ENCODE results near the gene ADAMTS17.

The ADAMTS17 gene

DNA sequence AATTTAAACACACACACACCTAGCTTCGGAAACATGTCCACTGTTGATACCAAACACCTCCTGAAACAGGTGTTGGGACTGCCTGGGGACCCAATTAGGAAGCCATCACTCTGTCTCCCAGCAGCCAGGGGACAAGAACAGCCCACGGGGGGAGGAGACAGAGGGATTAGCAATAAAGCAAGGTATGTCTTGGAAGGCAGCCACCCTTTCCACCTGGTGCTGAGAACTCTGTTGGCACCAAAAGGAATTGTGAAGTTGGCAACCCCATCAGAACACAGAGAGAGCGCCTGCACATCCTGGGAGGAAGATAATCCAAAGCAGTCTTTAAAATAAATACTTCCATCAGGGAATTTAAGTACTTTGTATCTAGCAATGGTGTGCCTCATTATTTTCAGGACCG lies 111.0 kb downstream of the ADAMTS17 start:
- TF ChIP-seq, protein P1, sequence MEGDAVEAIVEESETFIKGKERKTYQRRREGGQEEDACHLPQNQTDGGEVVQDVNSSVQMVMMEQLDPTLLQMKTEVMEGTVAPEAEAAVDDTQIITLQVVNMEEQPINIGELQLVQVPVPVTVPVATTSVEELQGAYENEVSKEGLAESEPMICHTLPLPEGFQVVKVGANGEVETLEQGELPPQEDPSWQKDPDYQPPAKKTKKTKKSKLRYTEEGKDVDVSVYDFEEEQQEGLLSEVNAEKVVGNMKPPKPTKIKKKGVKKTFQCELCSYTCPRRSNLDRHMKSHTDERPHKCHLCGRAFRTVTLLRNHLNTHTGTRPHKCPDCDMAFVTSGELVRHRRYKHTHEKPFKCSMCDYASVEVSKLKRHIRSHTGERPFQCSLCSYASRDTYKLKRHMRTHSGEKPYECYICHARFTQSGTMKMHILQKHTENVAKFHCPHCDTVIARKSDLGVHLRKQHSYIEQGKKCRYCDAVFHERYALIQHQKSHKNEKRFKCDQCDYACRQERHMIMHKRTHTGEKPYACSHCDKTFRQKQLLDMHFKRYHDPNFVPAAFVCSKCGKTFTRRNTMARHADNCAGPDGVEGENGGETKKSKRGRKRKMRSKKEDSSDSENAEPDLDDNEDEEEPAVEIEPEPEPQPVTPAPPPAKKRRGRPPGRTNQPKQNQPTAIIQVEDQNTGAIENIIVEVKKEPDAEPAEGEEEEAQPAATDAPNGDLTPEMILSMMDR (IDR thresholded peaks at IDR 0.05; ENCODE audit: low read depth, low read length): no peak
- TF ChIP-seq MYC (IDR thresholded peaks at IDR 0.05; ENCODE audit: low read depth, low read length) (no peak), POLR2A (IDR thresholded peaks at IDR 0.05; ENCODE audit: extremely low read depth, insufficient read length) (no peak)
- TF ChIP-seq, protein P2, sequence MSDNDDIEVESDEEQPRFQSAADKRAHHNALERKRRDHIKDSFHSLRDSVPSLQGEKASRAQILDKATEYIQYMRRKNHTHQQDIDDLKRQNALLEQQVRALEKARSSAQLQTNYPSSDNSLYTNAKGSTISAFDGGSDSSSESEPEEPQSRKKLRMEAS (IDR thresholded peaks at IDR 0.05; ENCODE audit: low read depth, low read length): no peak
- DNase-seq (ENCODE audit: low read depth): no peak
- H3K4me3 ChIP-seq (ENCODE audit: low read depth, low read length): no peak overlapping the region

DNA sequence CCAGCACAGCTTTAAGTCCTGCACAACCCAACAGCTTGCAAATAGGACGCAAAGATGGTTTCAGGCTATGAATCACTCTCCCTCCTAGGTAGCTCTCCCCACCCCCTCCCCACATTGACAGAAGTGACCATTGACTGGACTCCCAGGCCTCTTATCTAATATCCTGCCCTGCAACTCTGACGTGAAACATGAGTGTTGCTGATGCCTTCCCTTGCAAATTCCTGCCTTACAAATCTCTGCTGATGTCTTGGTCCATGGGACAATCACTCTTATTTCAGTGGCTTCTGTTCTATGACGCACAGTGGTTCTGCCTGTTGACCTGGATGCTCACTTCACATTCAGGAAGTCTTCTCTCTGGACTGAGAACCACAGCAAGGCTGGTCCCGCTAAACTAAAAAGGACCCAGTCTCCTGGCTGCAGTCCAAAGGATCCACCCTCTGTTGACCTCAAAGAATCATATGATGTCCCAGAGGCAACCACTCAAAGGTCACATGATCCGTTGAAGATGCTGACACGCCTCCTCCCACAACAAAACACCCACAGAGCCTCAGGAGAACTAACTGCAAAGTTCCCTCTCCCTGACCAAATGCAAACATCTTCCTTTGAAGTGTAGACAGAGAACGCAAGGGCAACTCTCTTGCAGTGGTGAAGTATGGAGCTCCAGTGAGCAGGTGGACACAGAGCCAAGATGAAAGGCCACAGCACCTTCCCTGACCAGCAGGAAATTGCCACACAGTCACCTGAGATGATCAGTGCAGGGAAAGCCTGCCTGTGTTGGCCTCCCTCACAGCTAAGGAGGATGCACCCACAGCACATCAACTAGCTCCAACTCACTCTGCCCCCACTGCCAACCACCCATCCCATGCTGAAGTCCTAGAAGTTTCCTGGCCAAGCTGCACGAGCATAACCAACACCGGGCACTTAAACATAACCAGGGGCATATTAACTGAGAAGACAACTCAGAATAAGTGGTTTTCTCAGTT lies 112.3 kb downstream of the ADAMTS17 start:
- no peak overlapping the region for H3K4me3 ChIP-seq (ENCODE audit: low read depth, low read length)
- TF ChIP-seq MYC (IDR thresholded peaks at IDR 0.05; ENCODE audit: low read depth, low read length) (no peak), POLR2A (IDR thresholded peaks at IDR 0.05; ENCODE audit: extremely low read depth, insufficient read length) (no peak)
- TF ChIP-seq, protein P1 (IDR thresholded peaks at IDR 0.05; ENCODE audit: low read depth, low read length): no peak
- TF ChIP-seq, protein P2 (IDR thresholded peaks at IDR 0.05; ENCODE audit: low read depth, low read length): no peak
- DNase-seq (ENCODE audit: low read depth): no peak

DNA sequence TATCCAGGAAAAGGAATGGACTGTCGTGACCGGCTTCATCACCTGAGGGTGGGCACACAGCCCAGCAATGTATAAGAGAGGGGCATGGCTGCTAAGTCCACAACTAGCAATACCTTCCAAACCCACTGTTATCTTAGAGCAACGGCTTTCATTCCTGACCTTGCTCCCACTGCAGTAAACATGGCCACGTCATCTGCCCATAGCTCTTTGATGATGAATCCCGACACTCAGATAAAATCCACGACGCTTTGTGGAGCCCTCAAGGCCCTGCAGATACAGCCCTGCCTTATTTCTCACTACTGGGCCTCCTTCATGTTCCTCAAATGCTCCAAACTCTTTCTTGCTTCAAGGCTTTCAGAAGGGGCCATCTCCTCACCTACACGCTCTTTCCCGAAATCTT lies 114.0 kb downstream of the ADAMTS17 start:
- no peak for DNase-seq (ENCODE audit: low read depth)
- TF ChIP-seq, protein P2 (IDR thresholded peaks at IDR 0.05; ENCODE audit: low read depth, low read length): no peak
- TF ChIP-seq POLR2A (IDR thresholded peaks at IDR 0.05; ENCODE audit: extremely low read depth, insufficient read length): no peak
- TF ChIP-seq, protein P1 (IDR thresholded peaks at IDR 0.05; ENCODE audit: low read depth, low read length): no peak
- TF ChIP-seq MYC (IDR thresholded peaks at IDR 0.05; ENCODE audit: low read depth, low read length): no peak
- H3K4me3 ChIP-seq (ENCODE audit: low read depth, low read length): no peak overlapping the region

DNA sequence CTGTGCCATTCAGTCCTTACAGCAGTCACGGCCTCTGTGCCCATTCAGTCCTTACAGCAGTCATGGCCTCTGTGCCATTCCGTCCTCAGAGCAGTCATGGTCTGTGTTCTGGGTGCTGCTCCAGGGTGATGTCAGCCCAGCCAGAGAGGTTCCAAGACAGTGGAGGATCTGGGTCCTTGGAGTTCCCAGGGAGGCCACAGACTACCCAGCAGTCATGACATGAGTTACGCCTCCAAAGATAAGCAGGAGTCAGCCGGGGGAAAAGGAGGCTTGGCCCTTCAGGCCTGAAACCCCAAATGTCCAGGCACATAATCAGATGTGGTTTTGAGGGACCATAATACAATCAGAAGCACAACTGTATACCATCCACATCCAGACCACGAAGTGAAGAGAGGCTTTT lies 115.7 kb downstream of the ADAMTS17 start:
- no peak overlapping the region for H3K4me3 ChIP-seq (ENCODE audit: low read depth, low read length)
- no peak for DNase-seq (ENCODE audit: low read depth)
- TF ChIP-seq POLR2A (IDR thresholded peaks at IDR 0.05; ENCODE audit: extremely low read depth, insufficient read length) (no peak), MYC (IDR thresholded peaks at IDR 0.05; ENCODE audit: low read depth, low read length) (no peak)
- TF ChIP-seq, protein P1 (IDR thresholded peaks at IDR 0.05; ENCODE audit: low read depth, low read length): no peak
- TF ChIP-seq, protein P2 (IDR thresholded peaks at IDR 0.05; ENCODE audit: low read depth, low read length): no peak

DNA sequence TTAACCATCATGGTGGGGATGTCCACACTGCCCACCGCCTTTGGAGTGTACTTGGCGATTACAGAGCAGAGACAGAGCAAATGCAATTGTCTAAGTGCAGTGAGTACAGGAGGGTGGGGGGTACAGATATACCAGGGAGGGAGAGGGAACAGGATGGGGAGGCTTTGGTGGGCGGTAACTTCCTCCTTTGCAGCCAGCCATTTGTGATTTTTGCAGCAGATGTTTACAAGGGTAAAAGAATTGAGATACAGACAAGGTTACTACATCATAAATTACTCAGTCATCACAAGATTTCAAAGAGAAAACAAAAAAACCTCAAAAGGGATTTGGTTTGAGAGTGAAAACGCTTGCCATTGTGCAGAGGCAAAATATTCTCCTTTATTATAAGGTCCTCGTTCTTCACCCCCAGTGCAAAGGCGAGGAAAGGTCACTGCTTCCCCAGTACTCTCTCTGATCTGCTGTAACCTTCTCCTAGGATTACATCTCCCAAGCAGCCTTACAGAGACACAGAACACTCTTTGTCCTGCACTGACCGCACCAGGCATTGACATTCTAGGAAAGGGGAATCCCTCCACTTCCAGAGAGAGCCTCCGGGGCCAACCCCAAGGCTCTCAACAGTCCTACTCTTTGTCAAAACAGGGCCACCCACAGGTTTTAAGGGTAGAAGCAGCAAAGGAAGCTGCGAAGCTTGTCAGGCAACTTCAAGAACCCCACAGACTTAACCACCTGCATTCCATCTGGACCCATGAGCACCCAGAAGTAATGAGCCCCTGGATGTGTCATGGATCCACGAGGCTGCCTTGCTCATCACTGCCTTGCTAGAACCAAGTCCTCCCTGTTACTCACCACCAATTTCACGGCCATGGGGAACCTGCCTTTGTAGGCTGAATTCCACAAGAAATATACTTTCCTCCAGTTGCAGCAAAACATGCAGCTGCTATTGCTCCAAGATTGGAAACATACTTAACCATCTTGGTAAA lies 117.3 kb downstream of the ADAMTS17 start:
- no peak overlapping the region for H3K4me3 ChIP-seq (ENCODE audit: low read depth, low read length)
- DNase-seq (ENCODE audit: low read depth): peak; percentile 56
- TF ChIP-seq POLR2A (IDR thresholded peaks at IDR 0.05; ENCODE audit: extremely low read depth, insufficient read length) (no peak), MYC (IDR thresholded peaks at IDR 0.05; ENCODE audit: low read depth, low read length) (no peak)
- TF ChIP-seq, protein P1 (IDR thresholded peaks at IDR 0.05; ENCODE audit: low read depth, low read length): no peak
- TF ChIP-seq, protein P2 (IDR thresholded peaks at IDR 0.05; ENCODE audit: low read depth, low read length): no peak
